ENCODE data around the gene GNA12.

- no peak for TF ChIP-seq EZH2 (IDR thresholded peaks at IDR 0.05; ENCODE audit: insufficient read depth, poor library complexity, severe bottlenecking)
- no peak for TF ChIP-seq EZH2phosphoT487 (IDR thresholded peaks at IDR 0.05; ENCODE audit: insufficient read depth, low read depth)
Measured at GRCh38 chr7:2750004-2750407, 94.1 kb downstream of the GNA12 start.

Measured in GM23248 (cell line).